ENCODE measurements around the gene SH3PXD2A. TPM values are rescaled to one million over a fixed set of nuclear protein-coding genes. Genes with fewer than 3 reads are reported as not detected.

Gene SH3PXD2A
- total RNA-seq, 4 donors from 2014 or later = 128 to 154 (median 136) TPM

- Histone ChIP-seq H3K9me3 (no peaks in the 10 kb centered on the region), H3K36me3 (no peaks in the 10 kb centered on the region), H3K4me3 (no peak overlapping the region), H3K27me3 (no peaks in the 10 kb centered on the region), H3K27ac (peak overlapping the region in 3 of 4 donors; percentile 27 to 87 (median 66)), H3K4me1 (peaks cover 0 to 70% (median 27%) of the 10 kb centered on the region in 4 donors)
- TF ChIP-seq EP300 (IDR thresholded peaks at IDR 0.05) = no peak
- TF ChIP-seq CTCF (IDR thresholded peaks at IDR 0.05) = no peak
- TF ChIP-seq POLR2A (IDR thresholded peaks at IDR 0.05) = no peak
- WGBS, 2 donors = 57 to 76% methylated on average over 9 of the region's 10 CpGs
- DNase-seq (ENCODE audit: low spot score in 2 of 2) = no peak
These were observed 147.3 kb downstream of the SH3PXD2A start for GRCh38 chr10:103707956-103708626.

- DNase-seq (ENCODE audit: low spot score in 2 of 2) = no peak
- no peaks in the 10 kb centered on the region for H3K27me3 ChIP-seq
- H3K36me3 ChIP-seq = no peaks in the 10 kb centered on the region
- H3K9me3 ChIP-seq = no peaks in the 10 kb centered on the region
- peak overlapping the region in 2 of 4 donors; percentile 60 to 87 for H3K27ac ChIP-seq
- TF ChIP-seq EP300 (IDR thresholded peaks at IDR 0.05) = no peak
- TF ChIP-seq POLR2A (IDR thresholded peaks at IDR 0.05) = no peak
- no peak for TF ChIP-seq CTCF (IDR thresholded peaks at IDR 0.05)
- 68 to 79% methylated on average over 5 to 6 of the region's 6 CpGs for WGBS, 2 donors
- peaks cover 0 to 57% (median 20%) of the 10 kb centered on the region in 4 donors for H3K4me1 ChIP-seq
- H3K4me3 ChIP-seq = no peak overlapping the region
These were observed 148.6 kb downstream of the SH3PXD2A start for GRCh38 chr10:103706762-103707161.

GRCh38 chr10:103706047-103706446 lies 149.3 kb downstream of the SH3PXD2A start:
- no peak for DNase-seq (ENCODE audit: low spot score in 2 of 2)
- Histone ChIP-seq H3K27ac (peak overlapping the region in 2 of 4 donors; percentile 60 to 87), H3K36me3 (no peaks in the 10 kb centered on the region), H3K9me3 (no peaks in the 10 kb centered on the region), H3K4me3 (no peak overlapping the region), H3K27me3 (no peaks in the 10 kb centered on the region), H3K4me1 (peaks cover 0 to 53% (median 20%) of the 10 kb centered on the region in 4 donors)
- WGBS, 2 donors = 60 to 67% methylated on average over 5 of the region's 5 CpGs
- no peak for TF ChIP-seq EP300 (IDR thresholded peaks at IDR 0.05)
- no peak for TF ChIP-seq CTCF (IDR thresholded peaks at IDR 0.05)
- TF ChIP-seq POLR2A (IDR thresholded peaks at IDR 0.05) = no peak

GRCh38 chr10:103703941-103704919 lies 151.1 kb downstream of the SH3PXD2A start:
- H3K36me3 ChIP-seq = no peaks in the 10 kb centered on the region
- no peak for DNase-seq (ENCODE audit: low spot score in 2 of 2)
- TF ChIP-seq EP300 (IDR thresholded peaks at IDR 0.05) (no peak), CTCF (IDR thresholded peaks at IDR 0.05) (no peak), POLR2A (IDR thresholded peaks at IDR 0.05) (no peak)
- H3K27me3 ChIP-seq = no peaks in the 10 kb centered on the region
- 50 to 61% methylated on average over 9 to 10 of the region's 13 CpGs for WGBS, 2 donors
- no peaks in the 10 kb centered on the region for H3K9me3 ChIP-seq
- peak overlapping the region in 2 of 4 donors; percentile 72 to 74 for H3K27ac ChIP-seq
- H3K4me3 ChIP-seq = no peak overlapping the region
- H3K4me1 ChIP-seq = peaks cover 0 to 51% (median 21%) of the 10 kb centered on the region in 4 donors
